Activated T-helper 2 cell treated with anti-CD3 and anti-CD28 coated beads, Interferon-gamma antibody, Interleukin-2, Interleukin-4, amounts not matched to agents 10 μg/mL and 5 μg/mL and 100 μg/mL, durations not matched to agents 14 hours and 24 hours and 36 hours (primary cell): Measurements from ENCODE around the gene PDE4B. TPM values are rescaled to one million over a fixed set of nuclear protein-coding genes. Genes with fewer than 3 reads are reported as not detected.

ENCODE experiments used
- DNase-seq: peaks from one replicate; pipeline ENCODE4 v3.0.0; 2021; ENCODE audit warnings: low spot score
- H3K27ac Mint-ChIP-seq: one replicate; pipeline ENCODE4 v1.8.0; 2021; ENCODE audit warnings: mixed read lengths
- H3K27me3 Mint-ChIP-seq: one replicate; pipeline ENCODE4 v1.8.0; 2021; ENCODE audit warnings: low read depth, mixed read lengths
- H3K36me3 Mint-ChIP-seq: one replicate; pipeline ENCODE4 v1.8.0; 2021; ENCODE audit warnings: low read depth, mixed read lengths
- H3K4me1 Mint-ChIP-seq: one replicate; pipeline ENCODE4 v1.8.0; 2021; ENCODE audit warnings: low read depth, mixed read lengths
- H3K4me3 Mint-ChIP-seq: one replicate; pipeline ENCODE4 v1.8.0; 2021; ENCODE audit warnings: low read depth, mild to moderate bottlenecking, moderate library complexity, mixed read lengths
- H3K9me3 Mint-ChIP-seq: one replicate; pipeline ENCODE4 v1.8.0; 2021; ENCODE audit warnings: mixed read lengths
- intact Hi-C: fragments of 100-400 bp; cut with micrococcal nuclease; formaldehyde crosslinking; loops from one replicate; pipeline ENCODE4 v1.15.1; 2023
- total RNA-seq: library from RNA; stranded (reverse); gene quantifications from 2 replicates; pipeline ENCODE4 v1.2.3, GENCODE V29; 2022

Gene PDE4B
- total RNA-seq, 1 donor from 2014 or later = 14.0 TPM

DNA sequence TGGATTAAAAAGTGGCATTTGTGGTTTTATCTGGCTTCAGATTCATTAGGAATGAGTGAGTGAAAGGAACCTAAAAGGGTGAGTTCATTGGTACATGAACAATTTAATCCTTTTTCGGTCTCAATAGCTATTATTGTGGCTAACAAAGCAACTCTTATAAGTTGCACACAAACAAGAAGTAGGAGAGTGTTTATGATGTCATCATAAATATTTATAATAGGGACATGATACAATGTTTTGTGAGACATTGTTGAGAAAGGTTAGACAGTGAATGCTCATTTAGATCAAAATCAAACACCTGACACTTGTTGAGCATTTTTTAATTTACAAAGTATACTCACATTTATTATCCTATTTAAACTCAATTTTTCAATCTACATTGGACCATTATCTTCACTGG is 363.4 kb downstream of the PDE4B start:
- Mint-ChIP-seq H3K27me3 (peaks cover 31% of the 10 kb centered on the region), H3K4me1 (no peaks in the 10 kb centered on the region), H3K36me3 (no peaks in the 10 kb centered on the region), H3K9me3 (no peaks in the 10 kb centered on the region), H3K27ac (no peak overlapping the region), H3K4me3 (no peak overlapping the region)
- intact Hi-C loops = no loop called here
- DNase-seq = no peak

GRCh38 chr1:66159800-66160199 is 367.1 kb downstream of the PDE4B start:
- no peaks in the 10 kb centered on the region for H3K36me3 Mint-ChIP-seq
- H3K9me3 Mint-ChIP-seq = no peaks in the 10 kb centered on the region
- no peaks in the 10 kb centered on the region for H3K4me1 Mint-ChIP-seq
- DNase-seq = no peak
- no peak overlapping the region for H3K4me3 Mint-ChIP-seq
- H3K27ac Mint-ChIP-seq = no peak overlapping the region
- H3K27me3 Mint-ChIP-seq = peaks cover 21% of the 10 kb centered on the region
- intact Hi-C loops = no loop called here

DNA sequence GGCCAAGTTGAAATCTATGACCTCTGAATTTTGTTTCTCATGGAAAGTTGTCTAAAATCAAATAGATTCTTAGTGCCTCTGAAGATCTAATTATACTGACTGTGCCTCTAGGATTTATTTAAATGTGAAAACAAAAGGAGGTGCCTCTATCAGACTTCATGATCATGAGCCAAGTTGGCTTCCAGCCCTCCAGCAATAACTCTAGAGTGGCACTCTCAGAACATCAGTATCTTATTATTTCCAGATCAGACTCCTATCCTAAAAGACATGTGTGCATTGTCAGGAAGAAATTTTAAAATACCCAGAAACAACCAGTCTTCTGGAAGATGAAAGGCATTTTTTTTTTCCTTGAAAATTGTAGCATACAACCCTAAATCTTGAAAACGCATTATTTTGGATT is 368.0 kb downstream of the PDE4B start:
- H3K4me3 Mint-ChIP-seq = no peak overlapping the region
- H3K27ac Mint-ChIP-seq = no peak overlapping the region
- intact Hi-C loops = no loop called here
- no peaks in the 10 kb centered on the region for H3K4me1 Mint-ChIP-seq
- DNase-seq = no peak
- no peaks in the 10 kb centered on the region for H3K9me3 Mint-ChIP-seq
- peaks cover 21% of the 10 kb centered on the region for H3K27me3 Mint-ChIP-seq
- no peaks in the 10 kb centered on the region for H3K36me3 Mint-ChIP-seq

DNA sequence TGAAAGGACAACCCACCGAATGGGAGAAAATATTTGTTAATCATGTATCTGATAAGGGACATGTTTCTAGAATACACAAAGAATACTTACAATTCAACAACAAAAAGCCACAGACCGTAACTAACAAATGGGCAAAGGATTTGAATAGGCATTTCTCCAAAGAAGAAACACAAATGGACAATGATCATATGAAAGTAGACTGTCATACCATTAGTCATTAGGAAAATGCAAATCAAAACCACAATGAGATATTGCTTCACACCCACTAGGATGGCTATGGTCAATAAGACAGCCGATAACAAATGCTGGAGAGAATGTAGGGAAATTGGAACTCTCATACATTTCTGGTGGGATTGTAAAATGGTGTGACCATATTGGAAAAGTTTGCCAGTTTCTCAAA is 374.1 kb downstream of the PDE4B start:
- Mint-ChIP-seq H3K4me3 (no peak overlapping the region), H3K27me3 (peaks cover 24% of the 10 kb centered on the region), H3K36me3 (no peaks in the 10 kb centered on the region), H3K9me3 (no peaks in the 10 kb centered on the region), H3K4me1 (peaks cover 20% of the 10 kb centered on the region), H3K27ac (no peak overlapping the region)
- DNase-seq = no peak
- intact Hi-C loops = no loop called here

DNA sequence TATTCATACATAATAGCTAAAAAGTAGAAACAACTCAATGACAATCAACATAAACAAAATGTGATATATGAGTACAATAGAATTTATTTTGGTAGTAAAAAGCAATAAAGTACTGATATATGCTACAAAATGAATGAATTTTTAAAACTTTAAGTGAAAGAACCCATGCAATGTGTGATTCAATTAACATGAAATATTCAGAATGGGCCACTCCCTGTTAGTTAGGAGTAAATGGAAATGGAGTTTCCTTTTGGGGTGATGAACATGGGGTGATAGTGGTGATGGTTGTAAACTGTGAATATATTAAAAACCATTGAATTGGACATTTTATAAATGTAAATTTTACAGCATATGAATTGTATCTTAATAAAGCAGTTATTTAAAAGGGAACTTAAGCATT is 374.6 kb downstream of the PDE4B start:
- no peak overlapping the region for H3K4me3 Mint-ChIP-seq
- no peak for DNase-seq
- H3K27me3 Mint-ChIP-seq = peaks cover 26% of the 10 kb centered on the region
- H3K27ac Mint-ChIP-seq = no peak overlapping the region
- peaks cover 20% of the 10 kb centered on the region for H3K4me1 Mint-ChIP-seq
- no peaks in the 10 kb centered on the region for H3K9me3 Mint-ChIP-seq
- intact Hi-C loops = no loop called here
- no peaks in the 10 kb centered on the region for H3K36me3 Mint-ChIP-seq

DNA sequence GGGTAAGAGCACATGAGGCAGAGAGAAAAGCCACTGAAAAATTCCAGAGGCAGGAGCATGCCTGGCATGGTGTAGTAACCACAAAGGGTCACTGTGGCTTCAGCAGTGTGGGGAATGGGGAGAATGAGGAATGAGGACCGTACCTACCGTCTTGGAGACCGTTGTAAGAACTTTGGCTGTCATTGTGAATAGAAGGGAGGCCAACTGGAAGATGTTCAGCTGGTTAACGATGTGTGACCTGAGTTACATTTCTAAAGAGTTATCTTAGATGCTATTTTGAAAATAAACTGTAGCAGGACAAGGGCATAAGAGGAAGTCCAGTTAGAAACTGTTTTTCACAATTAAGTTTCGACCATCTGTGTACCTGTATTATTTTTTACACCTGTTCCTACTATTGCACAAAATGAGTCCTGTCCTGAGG is 375.8 kb downstream of the PDE4B start:
- no peak overlapping the region for H3K27ac Mint-ChIP-seq
- H3K4me3 Mint-ChIP-seq = no peak overlapping the region
- intact Hi-C loops = no loop called here
- no peaks in the 10 kb centered on the region for H3K36me3 Mint-ChIP-seq
- no peak for DNase-seq
- peaks cover 22% of the 10 kb centered on the region for H3K27me3 Mint-ChIP-seq
- peaks cover 20% of the 10 kb centered on the region for H3K4me1 Mint-ChIP-seq
- no peaks in the 10 kb centered on the region for H3K9me3 Mint-ChIP-seq

GRCh38 chr1:66168948-66169671 is 376.4 kb downstream of the PDE4B start:
- DNase-seq = no peak
- intact Hi-C loops = no loop called here
- Mint-ChIP-seq H3K27ac (no peak overlapping the region), H3K4me1 (peaks cover 20% of the 10 kb centered on the region), H3K4me3 (no peak overlapping the region), H3K9me3 (no peaks in the 10 kb centered on the region), H3K27me3 (peaks cover 18% of the 10 kb centered on the region), H3K36me3 (no peaks in the 10 kb centered on the region)

GRCh38 chr1:66172272-66172671 is 379.6 kb downstream of the PDE4B start:
- intact Hi-C loops = no loop called here
- H3K27me3 Mint-ChIP-seq = peaks cover 27% of the 10 kb centered on the region
- H3K36me3 Mint-ChIP-seq = no peaks in the 10 kb centered on the region

GRCh38 chr1:66175098-66175497 is 382.4 kb downstream of the PDE4B start:
- Mint-ChIP-seq H3K27me3 (peaks cover 22% of the 10 kb centered on the region), H3K36me3 (no peaks in the 10 kb centered on the region), H3K4me3 (no peak overlapping the region), H3K4me1 (peaks cover 2% of the 10 kb centered on the region), H3K27ac (no peak overlapping the region), H3K9me3 (no peaks in the 10 kb centered on the region)
- intact Hi-C loops = no loop called here
- DNase-seq = no peak

More at GRCh38 chr1:66172272-66172671, 379.6 kb downstream of the PDE4B start:
- no peak for DNase-seq
- peaks cover 20% of the 10 kb centered on the region for H3K4me1 Mint-ChIP-seq
- no peak overlapping the region for H3K27ac Mint-ChIP-seq
- no peak overlapping the region for H3K4me3 Mint-ChIP-seq
- no peaks in the 10 kb centered on the region for H3K9me3 Mint-ChIP-seq

DNA sequence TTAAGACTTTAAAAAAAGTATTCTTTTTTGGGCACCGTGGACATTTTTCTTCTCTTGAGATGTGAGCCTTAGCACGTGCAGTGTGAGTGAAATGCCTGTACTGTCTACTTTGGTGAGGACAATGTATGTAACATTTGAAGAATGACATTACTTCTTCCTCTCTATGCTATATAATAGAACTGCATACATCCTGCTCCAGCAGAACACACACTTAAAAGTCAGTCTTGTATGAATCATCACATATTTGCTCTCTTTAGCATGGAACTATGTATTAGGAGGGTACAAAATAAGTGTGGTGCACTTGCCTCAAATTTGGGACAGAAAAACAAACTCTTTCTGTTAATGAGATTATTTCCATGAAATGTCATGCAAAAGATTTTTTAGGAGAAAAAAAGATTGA is 382.9 kb downstream of the PDE4B start:
- Mint-ChIP-seq H3K36me3 (no peaks in the 10 kb centered on the region), H3K4me3 (no peak overlapping the region), H3K4me1 (peaks cover 7% of the 10 kb centered on the region), H3K9me3 (no peaks in the 10 kb centered on the region), H3K27ac (no peak overlapping the region), H3K27me3 (peaks cover 21% of the 10 kb centered on the region)
- intact Hi-C loops = no loop called here
- DNase-seq = no peak

DNA sequence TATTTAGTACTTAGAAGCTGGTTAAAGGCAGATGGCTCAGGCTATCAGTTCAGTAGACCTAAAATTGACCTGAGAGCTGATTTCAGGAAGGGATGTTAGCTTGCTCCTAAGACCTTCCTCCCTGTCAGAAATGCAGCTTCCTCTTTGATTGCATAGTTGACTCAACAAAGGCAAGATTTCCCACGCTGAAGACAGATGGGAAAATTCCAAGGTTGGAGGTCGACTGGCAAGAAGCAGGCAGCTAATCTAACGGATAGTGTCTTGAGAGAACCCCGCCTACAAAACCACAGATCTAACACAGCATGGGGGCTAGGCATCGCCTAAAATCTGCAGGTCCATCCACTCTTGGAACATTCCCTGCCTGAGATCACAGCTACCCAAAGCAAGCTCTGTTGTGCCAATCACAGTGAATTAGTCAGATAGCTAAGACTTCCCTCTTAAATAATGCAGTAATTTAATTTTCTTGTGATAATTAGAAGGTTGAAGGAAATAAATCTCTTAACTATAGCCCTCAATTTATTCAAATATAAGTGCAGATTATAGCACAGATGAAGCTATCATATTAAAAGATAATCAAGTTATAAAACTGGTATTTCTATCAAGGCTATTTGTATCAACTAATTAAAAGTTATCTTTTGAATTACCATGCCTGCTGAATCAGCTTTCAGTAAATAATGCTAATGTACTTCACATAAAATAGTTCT is 383.5 kb downstream of the PDE4B start:
- Mint-ChIP-seq H3K36me3 (no peaks in the 10 kb centered on the region), H3K27me3 (peaks cover 17% of the 10 kb centered on the region), H3K4me3 (no peak overlapping the region), H3K27ac (no peak overlapping the region), H3K4me1 (peaks cover 8% of the 10 kb centered on the region), H3K9me3 (no peaks in the 10 kb centered on the region)
- DNase-seq = no peak
- intact Hi-C loops = no loop called here

GRCh38 chr1:66176832-66177231 is 384.1 kb downstream of the PDE4B start:
- Mint-ChIP-seq H3K4me3 (no peak overlapping the region), H3K27me3 (peaks cover 16% of the 10 kb centered on the region), H3K36me3 (no peaks in the 10 kb centered on the region), H3K27ac (no peak overlapping the region), H3K4me1 (peaks cover 14% of the 10 kb centered on the region), H3K9me3 (no peaks in the 10 kb centered on the region)
- intact Hi-C loops = no loop called here
- DNase-seq = no peak

DNA sequence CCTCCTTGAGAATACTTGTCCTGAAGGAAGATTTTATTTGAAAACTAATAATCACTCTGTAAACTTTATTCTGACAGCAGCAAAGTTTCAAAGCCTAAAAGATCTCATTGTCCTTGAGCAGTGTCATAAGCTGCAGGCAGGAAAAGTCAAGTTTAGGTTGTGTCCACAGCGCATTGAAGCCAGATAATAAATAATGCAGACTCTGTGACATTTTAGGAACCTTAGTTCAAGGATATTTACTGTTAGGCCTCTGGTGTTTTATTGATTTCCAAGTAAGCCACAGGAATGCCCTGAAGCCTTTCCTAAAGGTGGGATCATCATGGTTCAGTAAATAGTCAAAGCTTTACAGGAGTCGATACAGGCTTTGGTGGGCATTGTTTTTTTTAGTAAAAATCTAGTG is 384.8 kb downstream of the PDE4B start:
- Mint-ChIP-seq H3K4me1 (peaks cover 16% of the 10 kb centered on the region), H3K4me3 (no peak overlapping the region), H3K9me3 (no peaks in the 10 kb centered on the region), H3K27me3 (peaks cover 13% of the 10 kb centered on the region), H3K36me3 (no peaks in the 10 kb centered on the region), H3K27ac (no peak overlapping the region)
- intact Hi-C loops = no loop called here
- DNase-seq = no peak
